IMR-90 (cell line): ENCODE results near the gene RASGRF1. TPM values are rescaled to one million over a fixed set of nuclear protein-coding genes. Genes with fewer than 3 reads are reported as not detected.
A peak's percentile ranks its signal among the peaks of the same experiment; 100 is the strongest.

Experiments used
- ATAC-seq: fragments of 200-7000 bp; cut with Tn5 transposase; 2 replicates; pipeline ENCODE4 v1.9.1; 2020; ENCODE audit warnings: low read depth, mild to moderate bottlenecking, moderate library complexity
- BruUV-seq: library from RNA; stranded (reverse); fragments of 400-500 nt; replicated peaks from 2 replicates; lab custom pipeline; 2021; lab: Mats Ljungman, UMichigan
- CTCF ChIA-PET: fragments of 300-600 bp; formaldehyde crosslinking; extraction: SDS; loops from one replicate; lab custom pipeline; 2021; ENCODE audit warnings: antibody characterized with exemption; lab: Yijun Ruan, JAX
- POLR2A ChIA-PET: fragments of 300-600 bp; sonication (Branson Sonifier 250); formaldehyde crosslinking; loops from one replicate; lab custom pipeline; 2022; ENCODE audit warnings: antibody characterized with exemption; ENCODE audit not compliant: unreplicated experiment; lab: Charles Lee
- DNase-seq: peaks from one replicate; pipeline ENCODE4 v3.0.0; 2013
- H2AFZ ChIP-seq: replicated peaks from 2 replicates; pipeline ENCODE3; 2013; ENCODE audit warnings: low read length, mild to moderate bottlenecking; ENCODE audit not compliant: poor library complexity
- H2AK5ac ChIP-seq: 2 replicates; pipeline ENCODE4 v1.6.1; 2013; ENCODE audit warnings: low read depth, low read length, inconsistent platforms
- H2AK9ac ChIP-seq: replicated peaks from 2 replicates; pipeline ENCODE3; 2013; ENCODE audit warnings: mild to moderate bottlenecking, low read depth, low read length, moderate library complexity; ENCODE audit not compliant: poor library complexity
- H2BK120ac ChIP-seq: 2 replicates; pipeline ENCODE4 v1.6.1; 2013; ENCODE audit warnings: low read depth, low read length, inconsistent platforms
- H2BK15ac ChIP-seq: 3 replicates; pipeline ENCODE4 v1.6.1; 2013; ENCODE audit warnings: low read depth, low read length, inconsistent platforms
- H2BK20ac ChIP-seq: 2 replicates; pipeline ENCODE4 v1.6.1; 2013; ENCODE audit warnings: low read depth, mild to moderate bottlenecking, inconsistent platforms, low read length, moderate library complexity
- H2BK5ac ChIP-seq: 2 replicates; pipeline ENCODE4 v1.6.1; 2013; ENCODE audit warnings: mild to moderate bottlenecking, low read depth, low read length, inconsistent platforms; ENCODE audit not compliant: poor library complexity, severe bottlenecking
- H3K14ac ChIP-seq: replicated peaks from 2 replicates; pipeline ENCODE4 v1.6.1; 2013; ENCODE audit warnings: low read depth, low read length, inconsistent platforms
- H3K18ac ChIP-seq: 2 replicates; pipeline ENCODE4 v1.6.1; 2013; ENCODE audit warnings: low read depth, low read length, control low read depth
- H3K23ac ChIP-seq: 2 replicates; pipeline ENCODE4 v1.6.1; 2013; ENCODE audit warnings: low read depth, low read length, inconsistent platforms
- H3K27ac ChIP-seq: 2 replicates; pipeline ENCODE4 v1.5.1; 2013; ENCODE audit warnings: mild to moderate bottlenecking, control low read depth, low read length; ENCODE audit not compliant: insufficient read depth
- H3K27me3 ChIP-seq: 2 replicates; pipeline ENCODE4 v1.6.1; 2013; ENCODE audit warnings: low read length; ENCODE audit not compliant: control insufficient read depth, insufficient read depth
- H3K36me3 ChIP-seq: 2 replicates; pipeline ENCODE4 v1.6.1; 2013; ENCODE audit warnings: low read length, mixed read lengths; ENCODE audit not compliant: control insufficient read depth, insufficient read depth
- H3K4ac ChIP-seq: 2 replicates; pipeline ENCODE4 v1.6.1; 2013; ENCODE audit warnings: low read depth, low read length, inconsistent platforms
- H3K4me1 ChIP-seq: 2 replicates; pipeline ENCODE4 v1.6.1; 2013; ENCODE audit warnings: low read length, mixed read lengths; ENCODE audit not compliant: control insufficient read depth, insufficient read depth
- H3K4me2 ChIP-seq: 2 replicates; pipeline ENCODE4 v1.6.1; 2013; ENCODE audit warnings: low read depth, mild to moderate bottlenecking, control low read depth, low read length, moderate library complexity
- H3K4me3 ChIP-seq: 2 replicates; pipeline ENCODE4 v1.5.1; 2013; ENCODE audit warnings: low read depth, mild to moderate bottlenecking, control low read depth, low read length, moderate library complexity; ENCODE audit not compliant: insufficient read depth
- H3K56ac ChIP-seq: 2 replicates; pipeline ENCODE4 v1.6.1; 2013; ENCODE audit warnings: low read length, inconsistent platforms; ENCODE audit not compliant: insufficient read depth; ENCODE audit errors: extremely low read depth
- H3K79me1 ChIP-seq, 2 experiments: 2 replicates each; pipeline ENCODE4 v1.6.1; 2013; ENCODE audit warnings: low read length in 2 of 2, inconsistent platforms in 1 of 2, low read depth in 1 of 2
- H3K9ac ChIP-seq: 2 replicates; pipeline ENCODE4 v1.6.1; 2013; ENCODE audit warnings: low read depth, low read length, control low read depth
- H3K9me1 ChIP-seq: 2 replicates; pipeline ENCODE4 v1.6.1; 2013; ENCODE audit warnings: low read length, inconsistent platforms; ENCODE audit not compliant: insufficient read depth
- H3K9me3 ChIP-seq: 2 replicates; pipeline ENCODE4 v1.6.1; 2013; ENCODE audit warnings: low read length; ENCODE audit not compliant: control insufficient read depth, insufficient read depth
- H4K20me1 ChIP-seq: 2 replicates; pipeline ENCODE4 v1.6.1; 2013; ENCODE audit warnings: low read length, inconsistent platforms; ENCODE audit not compliant: insufficient read depth
- H4K5ac ChIP-seq: 2 replicates; pipeline ENCODE4 v1.6.1; 2013; ENCODE audit warnings: mild to moderate bottlenecking, low read depth, low read length, control low read depth
- H4K8ac ChIP-seq, 2 experiments: 2 replicates each; pipeline ENCODE4 v1.6.1; 2013; ENCODE audit warnings: low read depth in 2 of 2, low read length in 2 of 2, control low read depth in 1 of 2, inconsistent platforms in 1 of 2
- H4K91ac ChIP-seq: 2 replicates; pipeline ENCODE4 v1.6.1; 2013; ENCODE audit warnings: low read depth, low read length, inconsistent platforms; ENCODE audit not compliant: insufficient read depth
- CEBPB ChIP-seq: IDR thresholded peaks from 2 replicates; pipeline ENCODE4 v1.6.1; 2012; ENCODE audit warnings: low read depth, low read length, improper control_type of control experiment
- CHD1 ChIP-seq: IDR thresholded peaks from 2 replicates; pipeline ENCODE4 v1.6.1; 2012; ENCODE audit warnings: low read depth, low read length, improper control_type of control experiment
- CTCF ChIP-seq: conservative IDR thresholded peaks from 2 replicates; pipeline ENCODE4 v1.5.1; 2012; ENCODE audit warnings: mild to moderate bottlenecking, low read depth, low read length, improper control_type of control experiment
- MAZ ChIP-seq: IDR thresholded peaks from 2 replicates; pipeline ENCODE4 v1.6.1; 2012; ENCODE audit warnings: low read depth, mild to moderate bottlenecking, low read length, improper control_type of control experiment, moderate library complexity, borderline replicate concordance
- MXI1 ChIP-seq: IDR thresholded peaks from 2 replicates; pipeline ENCODE4 v1.6.1; 2012; ENCODE audit warnings: low read depth, mild to moderate bottlenecking, low read length, moderate library complexity, borderline replicate concordance
- NFE2L2 ChIP-seq: fragments of 150-350 bp; IDR thresholded peaks from 2 replicates; pipeline ENCODE4 v1.6.1; 2016; ENCODE audit warnings: low read depth, mild to moderate bottlenecking, low read length
- POLR2A ChIP-seq: IDR thresholded peaks from 2 replicates; pipeline ENCODE4 v1.6.1; 2012; ENCODE audit warnings: mild to moderate bottlenecking, low read depth, low read length
- RAD21 ChIP-seq: IDR thresholded peaks from 2 replicates; pipeline ENCODE4 v1.6.1; 2012; ENCODE audit warnings: low read length, improper control_type of control experiment
- RCOR1 ChIP-seq: IDR thresholded peaks from 2 replicates; pipeline ENCODE4 v1.6.1; 2012; ENCODE audit warnings: mild to moderate bottlenecking, low read length, improper control_type of control experiment; ENCODE audit not compliant: insufficient replicate concordance
- RFX5 ChIP-seq: IDR thresholded peaks from 2 replicates; pipeline ENCODE4 v1.8.0; 2012; ENCODE audit warnings: low read depth, mild to moderate bottlenecking, low read length, moderate library complexity
- SMC3 ChIP-seq: fragments of 150-350 bp; IDR thresholded peaks from 2 replicates; pipeline ENCODE4 v1.6.1; 2016; ENCODE audit warnings: low read depth, mild to moderate bottlenecking, antibody characterized with exemption, low read length, moderate library complexity
- WGBS, 2 experiments: methylation state at CpG; one replicate each; pipeline versions ENCODE4 v1.1.5 to v1.1.7; 2013; ENCODE audit warnings: missing lambda C conversion rate in 2 of 2; ENCODE audit not compliant: insufficient read length in 1 of 2; ENCODE audit errors: extremely low coverage in 2 of 2; 5-methylcytosine and 5-hydroxymethylcytosine counted together
- dilution Hi-C: fragments of 300-500 bp; cut with HindIII; formaldehyde crosslinking; loops from one replicate; pipeline ENCODE4 v1.14.3; 2018; ENCODE audit warnings: low sequenced_read_pairs; ENCODE audit not compliant: unreplicated experiment
- in situ Hi-C: fragments of 300-500 bp; cut with MboI; formaldehyde crosslinking; loops from 3 replicates; pipeline ENCODE4 v1.14.3; 2019; ENCODE audit warnings: low sequenced_read_pairs, inconsistent platforms, mixed read lengths
- intact Hi-C: fragments of 100-400 bp; cut with micrococcal nuclease; formaldehyde crosslinking; loops from 2 replicates; pipeline ENCODE4 v1.10.0; 2022
- polyA plus RNA-seq, 3 experiments: library from polyadenylated mRNA; depleted of rRNA; stranded (reverse); fragments of >200 nt; gene quantifications; 2 replicates each; pipeline ENCODE4 v1.2.3, GENCODE V29; 2012; ENCODE audit warnings: low replicate concordance in 1 of 3
- total RNA-seq: library from RNA; depleted of rRNA; stranded (reverse); fragments of >200 nt; gene quantifications from 2 replicates; pipeline ENCODE4 v1.2.3, GENCODE V29; 2012
- TF ChIP-seq, protein P1 (sequence below): fragments of 150-350 bp; IDR thresholded peaks from 2 replicates; pipeline ENCODE4 v1.6.1; 2016; ENCODE audit warnings: low read depth, mild to moderate bottlenecking, low read length, moderate library complexity, borderline replicate concordance

RASGRF1 gene
- total and polyA plus RNA-seq, 2 of the 4 experiments (the other 2 are of a cell fraction) = under 0.01 to 0.15 TPM

- Histone ChIP-seq H4K8ac (no peak overlapping the region), H3K9me1 (peaks cover 8% of the 10 kb centered on the region), H2AFZ (no peak overlapping the region), H3K23ac (peak overlapping the region; percentile 6; the same call in 1 of the 2 replicates), H4K91ac (no peak overlapping the region), H4K5ac (no peak overlapping the region), H2AK9ac (no peak overlapping the region), H2BK20ac (no peak overlapping the region), H3K79me1 (no peaks in the 10 kb centered on the region), H2BK120ac (no peak overlapping the region), H4K20me1 (no peaks in the 10 kb centered on the region), H3K4me1 (peaks cover 3% of the 10 kb centered on the region), H3K18ac (no peak overlapping the region), H3K9me3 (no peaks in the 10 kb centered on the region), H3K4me2 (no peak overlapping the region), H3K14ac (no peak overlapping the region), H2AK5ac (peak overlapping the region; percentile 43; the same call in 1 of the 2 replicates), H3K4ac (no peak overlapping the region), H3K27me3 (no peaks in the 10 kb centered on the region; the same call in 1 of the 2 replicates), H2BK15ac (no peak overlapping the region; the same call in 2 of the 3 replicates), H3K4me3 (no peak overlapping the region), H3K9ac (no peak overlapping the region), H3K27ac (no peak overlapping the region), H3K36me3 (no peaks in the 10 kb centered on the region), H2BK5ac (no peak overlapping the region), H3K56ac (no peak overlapping the region)
- intact Hi-C loops (no loop called here), dilution Hi-C loops (no loop called here), in situ Hi-C loops (no loop called here)
- TF ChIP-seq CTCF (no peak), RFX5 (no peak), CEBPB (no peak), SMC3 (no peak), MAZ (no peak), RAD21 (no peak), NFE2L2 (no peak), CHD1 (no peak), MXI1 (no peak), POLR2A (no peak), RCOR1 (no peak)
- TF ChIP-seq, protein P1, sequence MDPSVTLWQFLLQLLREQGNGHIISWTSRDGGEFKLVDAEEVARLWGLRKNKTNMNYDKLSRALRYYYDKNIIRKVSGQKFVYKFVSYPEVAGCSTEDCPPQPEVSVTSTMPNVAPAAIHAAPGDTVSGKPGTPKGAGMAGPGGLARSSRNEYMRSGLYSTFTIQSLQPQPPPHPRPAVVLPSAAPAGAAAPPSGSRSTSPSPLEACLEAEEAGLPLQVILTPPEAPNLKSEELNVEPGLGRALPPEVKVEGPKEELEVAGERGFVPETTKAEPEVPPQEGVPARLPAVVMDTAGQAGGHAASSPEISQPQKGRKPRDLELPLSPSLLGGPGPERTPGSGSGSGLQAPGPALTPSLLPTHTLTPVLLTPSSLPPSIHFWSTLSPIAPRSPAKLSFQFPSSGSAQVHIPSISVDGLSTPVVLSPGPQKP = no peak
- WGBS, 2 experiments = 88% methylated on average over 5 of the region's 8 CpGs; no CpG with 5 or more reads in 1 of the 2 experiments
- DNase-seq = no peak
- no peak for ATAC-seq
- ChIA-PET POLR2A (no interaction called here), CTCF (interaction anchor here (1.2 kb wide), 1 partner anchor 9 kb away, joined by 5 read pairs; no protein-coding TSS in a partner anchor)
- no TSS peak for BruUV-seq
These were observed 92.1 kb downstream of the RASGRF1 start for GRCh38 chr15:78998526-78998925.
